Measurements from ENCODE around the gene MOV10.

The MOV10 gene

GRCh38 chr1:112743174-112744008 lies 68.9 kb downstream of the MOV10 start:
- peak; percentile 37 to 67 (median 47) for DNase-seq

DNA sequence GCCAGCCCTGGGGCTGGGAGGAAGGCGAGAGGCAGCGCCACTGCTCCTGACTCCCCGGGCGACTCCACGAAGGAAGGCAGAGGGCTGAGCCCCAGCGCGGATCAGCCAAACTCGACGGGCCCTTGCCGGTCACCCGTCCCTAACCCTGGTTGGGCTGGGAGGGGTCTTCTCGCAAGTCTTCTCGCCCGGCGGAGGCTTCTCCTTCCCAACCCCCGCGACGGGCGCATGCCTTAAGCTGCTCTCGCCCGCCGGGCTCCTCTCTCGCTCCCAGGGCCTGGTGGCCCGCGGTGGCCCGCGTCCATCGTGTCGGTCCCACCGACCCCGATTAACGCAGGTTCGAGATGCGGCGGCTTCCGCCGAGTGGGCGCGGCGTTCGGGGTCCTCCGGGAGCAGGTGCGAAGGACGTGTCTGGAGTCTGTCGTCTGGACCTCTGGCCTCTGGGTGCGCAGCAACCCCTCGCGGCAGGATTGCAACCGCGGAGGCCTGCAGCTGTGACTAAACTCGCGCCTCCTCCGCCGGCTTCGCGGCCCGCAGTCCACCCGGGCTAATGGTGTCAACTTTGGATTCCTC lies 69.6 kb downstream of the MOV10 start:
- DNase-seq = peak; percentile 39 to 65 (median 53)

GRCh38 chr1:112748396-112748795 lies 73.9 kb downstream of the MOV10 start:
- no peak for DNase-seq
